ENCODE data around the gene CUEDC1. TPM values are rescaled to one million over a fixed set of nuclear protein-coding genes. Genes with fewer than 3 reads are reported as not detected.

The CUEDC1 gene
- total and polyA plus RNA-seq, 9 of the 15 experiments (the other 6 are each of a cell fraction or from before 2014, with no cell fraction given): 0.20 to 4.1 (median 1.6) TPM; not detected in 1

DNA sequence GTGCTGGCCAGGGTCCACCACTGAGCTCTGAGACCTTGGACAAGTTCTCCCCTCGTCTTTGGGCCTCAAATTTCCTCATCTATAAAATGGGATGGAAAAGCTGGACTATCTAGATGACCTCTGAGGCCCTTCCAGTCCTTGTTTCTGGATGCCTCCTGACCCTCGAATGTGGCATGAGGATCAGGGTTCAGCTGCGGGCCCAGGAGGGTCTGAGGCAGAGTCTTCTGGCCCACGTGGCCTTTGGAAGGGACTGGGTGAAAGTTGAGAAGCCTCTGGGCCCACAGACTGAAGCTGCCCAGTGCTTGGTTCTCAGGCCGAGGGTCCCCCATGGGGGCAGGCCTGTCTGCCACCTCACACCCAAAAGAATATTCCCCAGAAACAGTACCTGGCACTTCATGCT, 88.5 kb downstream of the CUEDC1 start:
- Histone ChIP-seq H3K9me1 (ENCODE audit: control insufficient read depth, insufficient read depth, low read length) (peaks cover 4% of the 10 kb centered on the region), H3K9me3 (replicated peaks; ENCODE audit: control insufficient read depth, insufficient read depth, low read depth, low read length) (no peaks in the 10 kb centered on the region), H4K20me1 (replicated peaks; ENCODE audit: control insufficient read depth, insufficient read depth, low read length) (no peaks in the 10 kb centered on the region), H3K36me3 (ENCODE audit: control insufficient read depth, insufficient read depth, low read length) (no peaks in the 10 kb centered on the region), H3K4me2 (ENCODE audit: insufficient read depth, low read length) (no peak overlapping the region), H3K4me1 (replicated peaks in 1 of 2; ENCODE audit: control insufficient read depth in 2 of 2, insufficient read depth in 2 of 2, low read length in 2 of 2) (peaks cover 0 to 27% of the 10 kb centered on the region in 2 experiments; a peak in 4 of 5 replicates), H3K9ac (ENCODE audit: insufficient read depth in 1 of 2, low read depth in 2 of 2, low read length in 2 of 2) (no peak overlapping the region), H3K27ac (ENCODE audit: extremely low read depth, low read depth, low read length) (no peak overlapping the region), H3K79me2 (ENCODE audit: control insufficient read depth, insufficient read depth, low read length) (no peaks in the 10 kb centered on the region), H3K4me3 (no peak overlapping the region), H3K27me3 (ENCODE audit: control insufficient read depth in 2 of 2, insufficient read depth in 2 of 2, low read length in 2 of 2) (0 out of 5 replicates have a peak, but pooled peaks cover 0 to 4% of the 10 kb centered on the region in 2 experiments), H2AFZ (ENCODE audit: low read depth, low read length) (no peak overlapping the region)
- no peak for ATAC-seq
- in situ Hi-C loops (cut with MboI): no loop called here
- POLR2A ChIA-PET: interaction anchor here (1.1 to 1.9 kb wide), 2 partner anchors 9 to 130 kb away, joined by 4 to 5 read pairs; no protein-coding TSS in a partner anchor
- no peak for DNase-seq (ENCODE audit: extremely low read depth in 1 of 4, low spot score in 3 of 4)
- CTCF ChIA-PET (ENCODE audit: low intra/inter-chr PET ratio): no interaction called here
- 46% methylated on average over 4 of the region's 5 CpGs for WGBS (ENCODE audit: insufficient coverage, low coverage, missing lambda C conversion rate)
- TF ChIP-seq CSDE1 (IDR thresholded peaks at IDR 0.05) (no peak), MAFK (IDR thresholded peaks at IDR 0.05; ENCODE audit: low read length) (no peak), STAT6 (CRISPR knock-in tag; IDR thresholded peaks at IDR 0.05) (no peak), MTA3 (IDR thresholded peaks at IDR 0.05; ENCODE audit: borderline replicate concordance) (no peak), ZNF134 (CRISPR knock-in tag; conservative IDR thresholded peaks at IDR 0.05) (no peak), ZNF24 (IDR thresholded peaks at IDR 0.05) (no peak), NCOR1 (IDR thresholded peaks at IDR 0.05) (no peak)
- BruUV-seq (replicated peaks): no TSS peak
- no peak for FAIRE-seq
- intact Hi-C loops (cut with micrococcal nuclease): no loop called here
